ENCODE measurements around the gene LYAR.

- TF ChIP-seq, protein P1, sequence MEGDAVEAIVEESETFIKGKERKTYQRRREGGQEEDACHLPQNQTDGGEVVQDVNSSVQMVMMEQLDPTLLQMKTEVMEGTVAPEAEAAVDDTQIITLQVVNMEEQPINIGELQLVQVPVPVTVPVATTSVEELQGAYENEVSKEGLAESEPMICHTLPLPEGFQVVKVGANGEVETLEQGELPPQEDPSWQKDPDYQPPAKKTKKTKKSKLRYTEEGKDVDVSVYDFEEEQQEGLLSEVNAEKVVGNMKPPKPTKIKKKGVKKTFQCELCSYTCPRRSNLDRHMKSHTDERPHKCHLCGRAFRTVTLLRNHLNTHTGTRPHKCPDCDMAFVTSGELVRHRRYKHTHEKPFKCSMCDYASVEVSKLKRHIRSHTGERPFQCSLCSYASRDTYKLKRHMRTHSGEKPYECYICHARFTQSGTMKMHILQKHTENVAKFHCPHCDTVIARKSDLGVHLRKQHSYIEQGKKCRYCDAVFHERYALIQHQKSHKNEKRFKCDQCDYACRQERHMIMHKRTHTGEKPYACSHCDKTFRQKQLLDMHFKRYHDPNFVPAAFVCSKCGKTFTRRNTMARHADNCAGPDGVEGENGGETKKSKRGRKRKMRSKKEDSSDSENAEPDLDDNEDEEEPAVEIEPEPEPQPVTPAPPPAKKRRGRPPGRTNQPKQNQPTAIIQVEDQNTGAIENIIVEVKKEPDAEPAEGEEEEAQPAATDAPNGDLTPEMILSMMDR (IDR thresholded peaks at IDR 0.05; ENCODE audit: low read depth, low read length, missing input control), result no peak
- TF ChIP-seq RAD21 (IDR thresholded peaks at IDR 0.05) (no peak), JUND (IDR thresholded peaks at IDR 0.05) (no peak), GABPA (IDR thresholded peaks at IDR 0.05 in 1 of 2, conservative IDR thresholded peaks at IDR 0.05 in 1 of 2) (no peak), TAF1 (conservative IDR thresholded peaks at IDR 0.05) (no peak), SP1 (IDR thresholded peaks at IDR 0.05) (no peak), ZBTB33 (IDR thresholded peaks at IDR 0.05) (no peak)
- TF ChIP-seq, protein P2, sequence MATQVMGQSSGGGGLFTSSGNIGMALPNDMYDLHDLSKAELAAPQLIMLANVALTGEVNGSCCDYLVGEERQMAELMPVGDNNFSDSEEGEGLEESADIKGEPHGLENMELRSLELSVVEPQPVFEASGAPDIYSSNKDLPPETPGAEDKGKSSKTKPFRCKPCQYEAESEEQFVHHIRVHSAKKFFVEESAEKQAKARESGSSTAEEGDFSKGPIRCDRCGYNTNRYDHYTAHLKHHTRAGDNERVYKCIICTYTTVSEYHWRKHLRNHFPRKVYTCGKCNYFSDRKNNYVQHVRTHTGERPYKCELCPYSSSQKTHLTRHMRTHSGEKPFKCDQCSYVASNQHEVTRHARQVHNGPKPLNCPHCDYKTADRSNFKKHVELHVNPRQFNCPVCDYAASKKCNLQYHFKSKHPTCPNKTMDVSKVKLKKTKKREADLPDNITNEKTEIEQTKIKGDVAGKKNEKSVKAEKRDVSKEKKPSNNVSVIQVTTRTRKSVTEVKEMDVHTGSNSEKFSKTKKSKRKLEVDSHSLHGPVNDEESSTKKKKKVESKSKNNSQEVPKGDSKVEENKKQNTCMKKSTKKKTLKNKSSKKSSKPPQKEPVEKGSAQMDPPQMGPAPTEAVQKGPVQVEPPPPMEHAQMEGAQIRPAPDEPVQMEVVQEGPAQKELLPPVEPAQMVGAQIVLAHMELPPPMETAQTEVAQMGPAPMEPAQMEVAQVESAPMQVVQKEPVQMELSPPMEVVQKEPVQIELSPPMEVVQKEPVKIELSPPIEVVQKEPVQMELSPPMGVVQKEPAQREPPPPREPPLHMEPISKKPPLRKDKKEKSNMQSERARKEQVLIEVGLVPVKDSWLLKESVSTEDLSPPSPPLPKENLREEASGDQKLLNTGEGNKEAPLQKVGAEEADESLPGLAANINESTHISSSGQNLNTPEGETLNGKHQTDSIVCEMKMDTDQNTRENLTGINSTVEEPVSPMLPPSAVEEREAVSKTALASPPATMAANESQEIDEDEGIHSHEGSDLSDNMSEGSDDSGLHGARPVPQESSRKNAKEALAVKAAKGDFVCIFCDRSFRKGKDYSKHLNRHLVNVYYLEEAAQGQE (IDR thresholded peaks at IDR 0.05), result no peak
Observed at GRCh38 chr4:4330794-4331193, 40.8 kb upstream of the LYAR start.

Measured in liver (tissue), 3 donors.